Suprapubic skin (tissue), 3 donors: ENCODE measurements around the gene ABHD17C.

Experiments
- CTCF ChIP-seq, 2 donors: fragments of 200-600 bp in 1 of 2; fragments of 450-650 bp in 1 of 2; sonication (generic) in 1 of 2; IDR thresholded peaks; one replicate each; pipeline ENCODE4 v1.5.1; 2016 to 2019; ENCODE audit warnings: antibody characterized with exemption in 2 of 2, mild to moderate bottlenecking in 1 of 2, moderate library complexity in 1 of 2
- POLR2A ChIP-seq, 2 donors: fragments of 450-650 bp; IDR thresholded peaks; one replicate each; pipeline ENCODE4 v1.6.1; 2017; ENCODE audit warnings: antibody characterized with exemption in 2 of 2, mild to moderate bottlenecking in 2 of 2, moderate library complexity in 2 of 2

DNA sequence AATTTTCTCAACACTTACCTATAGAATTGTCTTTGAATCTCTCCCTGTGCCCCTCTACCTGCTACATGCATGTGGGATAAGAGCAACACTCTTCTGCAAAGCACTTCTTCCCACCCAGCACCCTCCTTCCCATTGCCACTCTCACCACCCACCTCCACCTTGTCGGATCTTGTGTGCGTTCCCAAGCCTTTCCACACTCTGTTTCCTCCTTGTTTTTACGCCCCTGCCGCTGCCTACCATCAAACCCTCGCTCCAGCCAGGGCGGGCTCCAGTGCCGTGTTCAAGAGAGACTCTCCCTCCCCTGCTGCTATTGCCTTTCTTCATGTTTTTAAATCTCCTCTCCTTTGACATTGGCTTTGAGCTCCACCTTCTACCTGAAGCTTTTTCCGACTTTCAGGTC is 40.2 kb downstream of the ABHD17C start:
- TF ChIP-seq CTCF (IDR thresholded peaks at IDR 0.05) (no peak), POLR2A (IDR thresholded peaks at IDR 0.05) (no peak)
